ENCODE results near the gene DCUN1D3.
"Not testable (repeated sequence)": the region's sequence is repeated elsewhere in the genome, so short reads cannot be mapped to it uniquely, and the experiment has no call there.

GRCh38 chr16:20864376-20864775 lies 35.8 kb downstream of the DCUN1D3 start:
- TF ChIP-seq CTCF, POLR2A (IDR thresholded peaks at IDR 0.05): not testable (repeated sequence)
